Stimulated activated CD4-positive, alpha-beta T cell treated with anti-CD3 and anti-CD28 coated beads, Interleukin-4, amount 100 ng/mL, for 4 hours (primary cell): ENCODE results near the gene IQCF6.
"Not testable (repeated sequence)": the region's sequence is repeated elsewhere in the genome, so short reads cannot be mapped to it uniquely, and the experiment has no call there.

ENCODE experiments used
- DNase-seq, 2 experiments: peaks; one replicate each; pipeline ENCODE4 v3.0.0-alpha.2; 2020

Gene IQCF6

GRCh38 chr3:51753763-51754750 is 25.0 kb downstream of the IQCF6 start:
- DNase-seq: not testable (repeated sequence)

- DNase-seq: no peak
Measured at GRCh38 chr3:51751287-51751686, 27.8 kb downstream of the IQCF6 start.

GRCh38 chr3:51750878-51751277 is 28.2 kb downstream of the IQCF6 start:
- no peak for DNase-seq

GRCh38 chr3:51748327-51748726 is 30.7 kb downstream of the IQCF6 start:
- no peak for DNase-seq

- DNase-seq: no peak
Measured at GRCh38 chr3:51747840-51748239, 31.2 kb downstream of the IQCF6 start.

GRCh38 chr3:51742978-51743377 is 36.1 kb downstream of the IQCF6 start:
- not testable (repeated sequence) for DNase-seq

GRCh38 chr3:51742320-51742719 is 36.7 kb downstream of the IQCF6 start:
- not testable (repeated sequence) for DNase-seq

- DNase-seq: no peak
Measured at GRCh38 chr3:51739110-51739509, 39.9 kb downstream of the IQCF6 start.

GRCh38 chr3:51735950-51736349 is 43.1 kb downstream of the IQCF6 start:
- no peak for DNase-seq

GRCh38 chr3:51735039-51735438 is 44.0 kb downstream of the IQCF6 start:
- DNase-seq: no peak

- DNase-seq: no peak
Measured at GRCh38 chr3:51734572-51734907, 44.5 kb downstream of the IQCF6 start.

GRCh38 chr3:51733859-51734571 is 45.0 kb downstream of the IQCF6 start:
- DNase-seq: no peak

- no peak for DNase-seq
Measured at GRCh38 chr3:51729042-51729633, 49.9 kb downstream of the IQCF6 start.
